HL-60 (cell line): ENCODE data around the gene SVBP.
"Not testable (repeated sequence)": the region's sequence is repeated elsewhere in the genome, so short reads cannot be mapped to it uniquely, and the experiment has no call there.

Experiments used
- SPI1 ChIP-seq: IDR thresholded peaks from 2 replicates; pipeline ENCODE4 v1.6.1; 2012; ENCODE audit warnings: low read depth, mild to moderate bottlenecking, borderline replicate concordance
- TF ChIP-seq, protein P1 (sequence below): IDR thresholded peaks from one replicate; pipeline ENCODE4 v1.5.1; 2011; ENCODE audit warnings: low read length, control low read depth, inconsistent platforms; ENCODE audit not compliant: insufficient read depth

DNA sequence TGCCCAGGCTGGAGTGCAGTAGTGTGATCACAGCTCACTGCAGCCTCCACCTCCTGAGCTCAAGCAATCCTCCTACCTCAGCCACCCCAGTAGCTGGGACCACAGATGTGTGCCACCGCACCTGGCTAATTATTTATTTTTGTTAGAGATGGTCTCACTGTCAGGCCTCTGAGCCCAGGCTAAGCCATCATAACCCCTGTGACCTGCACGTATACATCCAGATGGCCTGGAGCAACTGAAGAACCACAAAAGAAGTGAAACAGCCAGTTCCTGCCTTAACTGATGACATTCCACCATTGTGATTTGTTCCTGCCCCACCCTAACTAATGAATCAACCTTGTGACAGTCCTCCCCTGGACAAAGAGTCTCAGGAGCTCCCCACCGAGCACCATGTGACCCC lies 39.4 kb upstream of the SVBP start:
- TF ChIP-seq, protein P1, sequence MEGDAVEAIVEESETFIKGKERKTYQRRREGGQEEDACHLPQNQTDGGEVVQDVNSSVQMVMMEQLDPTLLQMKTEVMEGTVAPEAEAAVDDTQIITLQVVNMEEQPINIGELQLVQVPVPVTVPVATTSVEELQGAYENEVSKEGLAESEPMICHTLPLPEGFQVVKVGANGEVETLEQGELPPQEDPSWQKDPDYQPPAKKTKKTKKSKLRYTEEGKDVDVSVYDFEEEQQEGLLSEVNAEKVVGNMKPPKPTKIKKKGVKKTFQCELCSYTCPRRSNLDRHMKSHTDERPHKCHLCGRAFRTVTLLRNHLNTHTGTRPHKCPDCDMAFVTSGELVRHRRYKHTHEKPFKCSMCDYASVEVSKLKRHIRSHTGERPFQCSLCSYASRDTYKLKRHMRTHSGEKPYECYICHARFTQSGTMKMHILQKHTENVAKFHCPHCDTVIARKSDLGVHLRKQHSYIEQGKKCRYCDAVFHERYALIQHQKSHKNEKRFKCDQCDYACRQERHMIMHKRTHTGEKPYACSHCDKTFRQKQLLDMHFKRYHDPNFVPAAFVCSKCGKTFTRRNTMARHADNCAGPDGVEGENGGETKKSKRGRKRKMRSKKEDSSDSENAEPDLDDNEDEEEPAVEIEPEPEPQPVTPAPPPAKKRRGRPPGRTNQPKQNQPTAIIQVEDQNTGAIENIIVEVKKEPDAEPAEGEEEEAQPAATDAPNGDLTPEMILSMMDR: not testable (repeated sequence)
- not testable (repeated sequence) for TF ChIP-seq SPI1
